Islet precursor cell (in vitro differentiated cells): ENCODE measurements around the gene TADA2A.
"Not testable (repeated sequence)": the region's sequence is repeated elsewhere in the genome, so short reads cannot be mapped to it uniquely, and the experiment has no call there.

Experiments
- DNase-seq: peaks from one replicate; pipeline ENCODE4 v3.0.0-alpha.2; 2018

TADA2A gene

GRCh38 chr17:37494401-37494831 lies 87.7 kb downstream of the TADA2A start:
- peak; percentile 58 for DNase-seq

DNA sequence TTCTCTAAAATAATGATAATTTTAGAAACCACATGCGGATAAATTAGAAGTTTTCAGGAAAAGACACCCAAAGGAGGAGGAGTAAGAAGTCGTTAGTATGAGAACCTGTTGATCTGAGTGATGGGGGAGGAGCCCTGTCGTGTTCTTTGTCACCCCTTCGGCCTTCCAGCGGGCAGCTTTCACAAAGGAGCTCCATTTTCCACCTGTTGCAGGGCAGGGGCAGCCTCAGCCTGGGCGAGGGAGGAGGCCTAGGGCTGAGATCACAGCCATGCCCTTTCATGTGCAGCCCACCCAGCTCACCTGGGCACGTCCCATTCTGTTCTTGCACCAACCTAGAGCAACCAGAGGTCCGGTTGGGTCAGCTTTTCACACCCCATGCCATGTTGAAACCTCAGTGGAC lies 88.3 kb downstream of the TADA2A start:
- peak; percentile 59 for DNase-seq

DNA sequence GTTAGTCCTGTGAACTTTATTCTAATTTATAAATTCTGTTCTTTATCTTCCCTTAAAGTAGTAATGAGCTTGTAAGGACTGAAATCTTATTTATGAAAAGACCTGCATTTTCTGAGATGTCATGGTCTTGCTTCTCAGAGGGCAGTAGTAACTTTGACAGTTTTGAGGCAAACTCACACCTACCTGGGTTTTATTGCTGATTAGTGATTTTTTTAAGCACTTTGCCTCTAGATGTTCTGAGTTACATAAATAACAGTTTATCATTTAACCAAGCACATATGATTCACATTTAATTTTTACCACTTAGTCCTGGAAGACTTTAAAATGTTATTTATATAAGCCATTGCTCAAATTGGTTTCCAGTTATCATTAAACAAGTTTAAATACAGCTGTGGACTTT lies 93.7 kb downstream of the TADA2A start:
- DNase-seq = no peak

- DNase-seq = no peak
Observed at GRCh38 chr17:37502009-37502936, 95.6 kb downstream of the TADA2A start.

DNA sequence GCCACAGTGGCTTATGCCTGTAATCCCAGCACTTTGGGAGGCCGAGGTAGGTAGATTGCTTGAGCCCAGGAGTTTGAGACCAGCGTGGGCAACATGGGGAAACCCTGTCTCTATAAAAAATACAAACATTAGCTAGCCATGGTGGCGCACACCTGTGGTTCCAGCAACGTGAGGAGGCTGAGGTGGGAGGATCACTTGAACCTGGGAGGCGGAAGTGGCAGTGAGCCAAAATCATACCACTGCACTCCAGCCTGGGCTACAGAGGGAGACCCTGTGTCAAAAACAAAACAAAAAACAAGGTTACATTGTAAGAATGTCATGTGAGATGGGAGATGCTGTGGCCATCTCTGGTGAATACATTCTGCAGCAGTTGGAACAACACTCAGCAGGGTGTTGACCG lies 96.5 kb downstream of the TADA2A start:
- DNase-seq = no peak

DNA sequence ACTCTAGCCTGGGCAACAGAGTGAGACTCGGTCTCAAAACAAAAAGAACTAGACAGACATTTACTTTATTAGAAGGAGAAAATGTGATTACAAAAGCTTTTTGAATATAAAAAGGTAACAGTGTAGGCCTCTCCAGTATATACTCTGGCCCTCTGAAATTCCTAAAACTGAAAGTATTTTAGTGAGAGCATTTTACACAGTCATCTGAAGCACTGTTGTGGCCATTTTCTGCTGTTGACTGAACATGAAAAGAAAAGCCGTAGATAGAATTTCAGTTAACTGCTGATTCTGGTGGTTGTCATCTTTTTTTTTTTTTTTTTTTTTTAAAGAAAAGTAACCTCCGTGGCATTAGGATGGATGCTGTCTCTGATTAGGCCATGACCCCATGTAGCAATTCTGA lies 98.6 kb downstream of the TADA2A start:
- DNase-seq = no peak

- DNase-seq = peak; percentile 87
Observed at GRCh38 chr17:37506678-37507077, 100.0 kb downstream of the TADA2A start.

- no peak for DNase-seq
Observed at GRCh38 chr17:37507111-37507510, 100.4 kb downstream of the TADA2A start.

- DNase-seq = no peak
Observed at GRCh38 chr17:37510056-37510455, 103.4 kb downstream of the TADA2A start.

- not testable (repeated sequence) for DNase-seq
Observed at GRCh38 chr17:37511642-37512041, 105.0 kb downstream of the TADA2A start.

DNA sequence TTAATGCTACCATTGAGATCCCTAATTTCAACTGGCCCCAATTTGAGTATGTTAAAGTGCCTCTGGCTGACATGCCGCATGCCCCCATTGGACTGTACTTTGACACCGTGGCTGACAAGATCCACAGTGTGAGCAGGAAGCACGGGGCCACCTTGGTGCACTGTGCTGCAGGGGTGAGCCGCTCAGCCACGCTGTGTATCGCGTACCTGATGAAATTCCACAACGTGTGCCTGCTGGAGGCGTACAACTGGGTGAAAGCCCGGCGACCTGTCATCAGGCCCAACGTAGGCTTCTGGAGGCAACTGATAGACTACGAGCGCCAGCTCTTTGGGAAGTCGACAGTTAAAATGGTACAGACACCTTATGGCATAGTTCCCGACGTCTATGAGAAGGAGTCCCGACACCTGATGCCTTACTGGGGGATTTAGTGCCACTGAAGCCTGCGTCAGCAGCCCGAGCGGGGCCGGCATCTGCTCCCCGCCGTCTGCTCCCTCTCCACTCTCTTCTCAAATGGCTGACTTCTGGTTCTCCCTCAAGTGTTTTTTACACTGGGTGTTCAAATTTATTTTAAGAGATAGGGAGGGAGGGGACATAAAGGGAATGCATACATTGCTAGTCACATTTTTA lies 105.9 kb downstream of the TADA2A start:
- DNase-seq = no peak

DNA sequence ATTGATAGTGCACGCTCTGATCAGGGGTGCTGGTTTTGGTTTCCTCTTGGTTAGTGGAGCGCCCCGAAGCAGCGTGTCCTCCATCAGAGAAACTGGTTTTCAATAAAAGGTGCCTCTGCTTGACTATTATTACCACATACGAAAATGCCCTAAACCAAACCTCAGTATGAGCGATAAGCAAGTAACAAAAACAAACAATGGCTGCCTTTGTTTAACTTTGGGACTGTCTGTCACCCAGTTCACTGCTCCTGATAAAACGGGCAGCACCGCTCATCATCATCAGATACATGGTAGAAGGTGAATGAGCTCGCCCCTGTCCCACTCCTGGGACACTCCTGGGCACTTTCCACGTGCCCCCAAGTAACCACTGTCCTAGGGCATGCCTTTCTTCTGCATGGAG lies 107.0 kb downstream of the TADA2A start:
- DNase-seq = no peak

DNA sequence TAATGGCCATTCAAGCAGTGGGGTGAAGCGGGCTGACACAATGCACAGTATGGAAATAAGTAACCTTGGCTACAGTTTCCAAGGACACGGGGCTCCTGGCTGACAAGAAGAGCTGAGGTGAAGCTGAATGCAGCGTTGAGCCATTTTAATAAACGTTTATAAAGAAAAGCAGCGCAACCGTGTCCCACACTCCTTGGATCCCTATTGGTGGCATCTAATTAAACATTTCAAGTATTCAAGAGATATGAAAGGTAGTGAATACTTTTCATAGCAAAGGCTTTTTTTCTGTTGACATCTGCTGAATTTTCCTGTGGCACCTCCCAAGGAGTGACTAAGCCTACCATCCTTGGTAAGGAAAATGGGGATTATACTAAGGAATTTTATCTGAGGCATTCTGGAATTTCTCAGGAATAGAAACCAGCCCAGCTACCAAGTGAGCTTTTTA lies 109.5 kb downstream of the TADA2A start:
- DNase-seq = no peak

GRCh38 chr17:37517881-37518280 lies 111.2 kb downstream of the TADA2A start:
- DNase-seq = no peak

DNA sequence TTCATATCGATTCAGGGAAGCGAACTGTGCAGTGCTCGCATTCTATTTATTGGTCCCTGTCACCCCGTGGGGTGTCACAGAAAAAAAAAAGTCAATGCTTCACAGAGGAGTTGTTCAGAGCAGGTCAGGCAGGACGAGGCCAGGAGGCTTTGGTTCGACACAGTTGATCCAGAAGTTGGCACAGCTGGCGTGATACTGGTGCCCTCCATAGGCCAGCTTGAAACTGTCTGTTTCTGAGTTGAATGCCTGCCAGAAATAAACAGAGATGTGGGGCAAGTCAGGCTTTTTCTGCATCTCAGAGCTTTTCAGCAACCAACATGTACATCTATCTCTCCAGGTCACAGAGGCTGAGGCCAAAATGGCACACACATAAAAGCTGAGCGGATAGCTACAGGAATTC lies 112.1 kb downstream of the TADA2A start:
- no peak for DNase-seq

GRCh38 chr17:37519251-37519985 lies 112.7 kb downstream of the TADA2A start:
- no peak for DNase-seq

DNA sequence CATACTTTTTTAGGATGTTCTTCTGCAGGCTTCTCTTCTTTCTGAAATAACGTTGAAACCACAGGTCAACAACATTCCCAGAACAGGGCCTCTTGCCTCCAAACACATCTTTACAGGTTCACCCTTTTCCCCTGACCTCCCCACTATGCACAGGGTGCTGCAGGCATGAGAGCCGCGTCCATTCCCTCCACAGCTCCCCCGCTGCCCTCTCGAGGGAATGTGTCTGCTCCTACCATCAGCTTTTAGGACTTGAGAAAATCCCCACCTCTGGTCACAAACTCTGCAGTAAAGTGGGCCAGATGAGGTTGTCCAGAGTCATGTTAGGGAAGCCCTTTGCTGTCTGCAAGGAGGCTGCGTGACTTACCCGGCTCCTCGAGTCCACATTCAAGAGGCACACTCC lies 113.5 kb downstream of the TADA2A start:
- no peak for DNase-seq

- no peak for DNase-seq
Observed at GRCh38 chr17:37521821-37522220, 115.1 kb downstream of the TADA2A start.

DNA sequence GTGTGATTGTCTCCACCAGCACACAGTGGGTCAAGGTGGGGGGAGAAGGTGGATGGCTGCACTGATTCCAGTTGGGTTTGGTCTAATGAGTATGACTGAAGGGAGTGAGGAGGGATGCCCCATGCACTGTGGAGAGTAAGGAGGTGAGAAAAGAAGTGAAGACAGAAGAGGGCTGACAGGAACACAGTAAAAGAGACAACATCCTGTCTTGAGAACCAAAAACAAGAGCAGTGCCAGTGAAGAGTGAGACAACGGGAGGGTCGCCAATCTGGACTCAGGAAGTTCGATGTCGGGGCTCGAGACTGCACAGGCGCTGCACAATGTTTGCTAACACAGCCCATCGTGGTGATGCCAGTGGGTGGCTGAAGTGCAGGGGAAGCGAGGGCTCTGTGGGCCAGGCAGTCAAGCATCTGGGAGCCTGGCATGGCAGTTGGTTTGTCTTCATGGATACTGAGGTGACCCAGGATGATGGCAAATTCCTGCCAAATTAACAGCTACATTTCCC lies 117.1 kb downstream of the TADA2A start:
- DNase-seq = no peak

- DNase-seq = no peak
Observed at GRCh38 chr17:37527249-37527851, 120.7 kb downstream of the TADA2A start.
